Lung (tissue), 13 donors: ENCODE results near the gene LZTR1. TPM values are rescaled to one million over a fixed set of nuclear protein-coding genes. Genes with fewer than 3 reads are reported as not detected.
"Not testable (repeated sequence)": the region's sequence is repeated elsewhere in the genome, so short reads cannot be mapped to it uniquely, and the experiment has no call there.

Experiments
- ATAC-seq: fragments of 200-7000 bp; cut with Tn5 transposase; one replicate; pipeline ENCODE4 v1.9.1; 2020; ENCODE audit warnings: moderate number of reproducible peaks; ENCODE audit not compliant: insufficient read depth, low FRiP score
- DNase-seq, 3 donors: peaks; one replicate each; pipeline ENCODE4 v3.0.0-alpha.2; 2013 to 2017
- H3K27ac ChIP-seq, 2 donors: one replicate each; pipeline ENCODE4 v1.5.1; 2013; ENCODE audit warnings: mild to moderate bottlenecking in 2 of 2, moderate library complexity in 2 of 2, control low read depth in 1 of 2, inconsistent platforms in 1 of 2, low read depth in 1 of 2, low read length in 1 of 2
- H3K27me3 ChIP-seq, 3 donors: one replicate each; pipeline ENCODE4 v1.5.1; 2013; ENCODE audit warnings: low read length in 2 of 3; ENCODE audit not compliant: control insufficient read depth in 3 of 3, insufficient read depth in 3 of 3
- H3K36me3 ChIP-seq, 4 donors: one replicate each; pipeline ENCODE4 v1.5.1; 2013; ENCODE audit warnings: low read length in 4 of 4, mild to moderate bottlenecking in 1 of 4, moderate library complexity in 1 of 4; ENCODE audit not compliant: control insufficient read depth in 4 of 4, insufficient read depth in 4 of 4
- H3K4me1 ChIP-seq, 5 donors: one replicate each; pipeline ENCODE4 v1.5.1; 2013; ENCODE audit warnings: low read length in 5 of 5, mild to moderate bottlenecking in 2 of 5, moderate library complexity in 1 of 5; ENCODE audit not compliant: control insufficient read depth in 5 of 5, insufficient read depth in 5 of 5
- H3K4me3 ChIP-seq: one replicate; pipeline ENCODE4 v1.5.1; 2013; ENCODE audit warnings: mild to moderate bottlenecking, control low read depth, moderate library complexity
- H3K9ac ChIP-seq, 2 donors: one replicate each; pipeline ENCODE4 v1.5.1; 2013; ENCODE audit warnings: low read length in 2 of 2, control low read depth in 1 of 2; ENCODE audit not compliant: insufficient read depth in 1 of 2
- H3K9me3 ChIP-seq, 4 donors: one replicate each; pipeline ENCODE4 v1.5.1; 2013; ENCODE audit warnings: low read length in 3 of 4, mild to moderate bottlenecking in 1 of 4, moderate library complexity in 1 of 4; ENCODE audit not compliant: control insufficient read depth in 4 of 4, insufficient read depth in 3 of 4
- WGBS, 2 donors: extraction: QIAGEN DNeasy Blood & Tissue Kit; methylation state at CpG; one replicate each; pipeline ENCODE4 v1.1.7; 2013; 5-methylcytosine and 5-hydroxymethylcytosine counted together
- polyA plus RNA-seq, 2 donors: library from polyadenylated mRNA; stranded (reverse); fragments of 200-250 nt; gene quantifications; one replicate each; pipeline ENCODE4 v1.2.1, GENCODE V29; 2013
- small RNA-seq: library from RNA; depleted of rRNA; stranded (forward); fragments of <200 nt; gene quantifications from one replicate; pipeline ENCODE3, GENCODE V24; 2014; ENCODE audit warnings: low replicate concordance
- total RNA-seq, 2 donors: library from RNA; depleted of rRNA in 1 of 2; stranded (reverse); fragments of >200 nt in 1 of 2; gene quantifications; one replicate each; pipeline ENCODE4 v1.2.1, GENCODE V29; 2014 to 2021
- TF ChIP-seq, protein P1 (sequence below): IDR thresholded peaks from 2 replicates; pipeline ENCODE4 v1.5.1; 2012; ENCODE audit warnings: mild to moderate bottlenecking; ENCODE audit errors: control extremely low read depth, extremely low read depth
- donor health status: control.
- donor health status: control.
- donor health status: Bipolar disorder and iron deficiency.
- donor health status: healthy.
- donor health status: DM: yes; HTN: yes; CAD: no.

The LZTR1 gene
- total and polyA plus RNA-seq, 4 donors, result 33.8 to 64.9 (median 44.9) TPM

DNA sequence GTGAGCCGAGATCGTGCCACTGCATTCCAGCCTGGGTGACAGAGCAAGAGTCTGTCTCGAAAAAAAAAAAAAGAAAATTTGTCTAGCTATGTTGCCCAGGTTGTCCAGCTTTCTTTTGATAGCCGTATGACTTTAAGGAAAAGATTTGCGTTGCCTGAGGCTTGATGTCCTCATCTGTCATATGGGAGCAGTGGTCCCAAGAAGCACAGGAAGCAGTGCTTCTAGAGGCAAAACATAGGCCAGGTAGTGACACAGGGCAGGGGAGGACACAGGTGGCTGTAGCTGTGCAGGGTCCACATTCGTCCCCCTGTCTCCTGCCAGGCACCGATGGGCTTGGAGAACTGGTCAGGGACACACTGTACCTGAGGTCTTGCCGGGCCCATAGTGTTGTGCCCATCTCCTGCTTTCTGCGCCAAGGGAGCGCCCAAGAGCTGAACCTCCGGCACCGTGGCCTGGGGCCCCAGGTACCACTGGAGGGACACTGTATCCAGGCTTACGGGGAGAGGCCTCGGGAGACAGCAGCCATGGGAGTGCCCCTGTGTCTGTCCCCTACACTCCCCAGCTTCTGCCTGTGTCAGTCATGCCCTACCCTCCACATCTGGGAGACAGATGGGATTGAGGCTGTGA is 65.1 kb downstream of the LZTR1 start:
- TF ChIP-seq, protein P1, sequence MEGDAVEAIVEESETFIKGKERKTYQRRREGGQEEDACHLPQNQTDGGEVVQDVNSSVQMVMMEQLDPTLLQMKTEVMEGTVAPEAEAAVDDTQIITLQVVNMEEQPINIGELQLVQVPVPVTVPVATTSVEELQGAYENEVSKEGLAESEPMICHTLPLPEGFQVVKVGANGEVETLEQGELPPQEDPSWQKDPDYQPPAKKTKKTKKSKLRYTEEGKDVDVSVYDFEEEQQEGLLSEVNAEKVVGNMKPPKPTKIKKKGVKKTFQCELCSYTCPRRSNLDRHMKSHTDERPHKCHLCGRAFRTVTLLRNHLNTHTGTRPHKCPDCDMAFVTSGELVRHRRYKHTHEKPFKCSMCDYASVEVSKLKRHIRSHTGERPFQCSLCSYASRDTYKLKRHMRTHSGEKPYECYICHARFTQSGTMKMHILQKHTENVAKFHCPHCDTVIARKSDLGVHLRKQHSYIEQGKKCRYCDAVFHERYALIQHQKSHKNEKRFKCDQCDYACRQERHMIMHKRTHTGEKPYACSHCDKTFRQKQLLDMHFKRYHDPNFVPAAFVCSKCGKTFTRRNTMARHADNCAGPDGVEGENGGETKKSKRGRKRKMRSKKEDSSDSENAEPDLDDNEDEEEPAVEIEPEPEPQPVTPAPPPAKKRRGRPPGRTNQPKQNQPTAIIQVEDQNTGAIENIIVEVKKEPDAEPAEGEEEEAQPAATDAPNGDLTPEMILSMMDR, result no peak
- H3K4me3 ChIP-seq, result no peak overlapping the region
- peaks cover 0 to 13% (median 0%) of the 10 kb centered on the region in 5 donors for H3K4me1 ChIP-seq
- no peaks in the 10 kb centered on the region for H3K36me3 ChIP-seq
- ATAC-seq (no peak), DNase-seq (no peak)
- no peak overlapping the region for H3K9ac ChIP-seq
- 92 to 93% methylated on average over 14 of the region's 14 CpGs for WGBS, 2 donors
- H3K27me3 ChIP-seq, result no peaks in the 10 kb centered on the region
- H3K9me3 ChIP-seq, result peaks cover 0 to 1% (median 0%) of the 10 kb centered on the region in 4 donors
- no peak overlapping the region for H3K27ac ChIP-seq

DNA sequence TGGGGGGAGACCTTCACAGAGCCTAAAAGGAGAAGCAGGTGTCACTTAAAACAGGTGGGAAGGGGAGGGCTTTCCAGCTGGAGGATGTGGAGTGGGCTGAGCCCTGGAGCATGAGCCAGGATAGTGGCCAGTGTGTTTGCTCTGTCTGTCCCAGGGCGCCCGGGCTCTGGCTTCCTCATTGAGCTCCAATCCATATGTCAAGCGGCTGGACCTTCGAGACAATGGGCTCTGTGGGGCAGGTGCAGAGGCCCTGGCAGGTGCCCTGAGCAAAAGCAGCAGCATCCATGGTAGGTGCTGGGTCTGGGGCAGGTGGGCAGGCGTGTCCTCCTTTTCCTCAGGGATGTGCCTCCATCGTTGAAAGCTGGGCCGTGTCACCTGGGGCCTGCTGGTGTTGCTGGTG is 65.6 kb downstream of the LZTR1 start:
- peaks cover 0 to 1% (median 0%) of the 10 kb centered on the region in 4 donors for H3K9me3 ChIP-seq
- no peak for ATAC-seq
- H3K27ac ChIP-seq, result no peak overlapping the region
- WGBS, 2 donors, result 80 to 93% methylated on average over 6 to 7 of the region's 7 CpGs
- no peaks in the 10 kb centered on the region for H3K27me3 ChIP-seq
- no peaks in the 10 kb centered on the region for H3K36me3 ChIP-seq
- DNase-seq, result no peak
- no peak overlapping the region for H3K4me3 ChIP-seq
- no peak overlapping the region for H3K9ac ChIP-seq
- H3K4me1 ChIP-seq, result peaks cover 0 to 13% (median 0%) of the 10 kb centered on the region in 5 donors
- TF ChIP-seq, protein P1, result no peak

- not testable (repeated sequence) for H3K27me3 ChIP-seq, H3K27ac ChIP-seq, H3K4me3 ChIP-seq, ATAC-seq, H3K9me3 ChIP-seq, DNase-seq, H3K9ac ChIP-seq, H3K36me3 ChIP-seq
- 74 to 85% methylated on average over 5 of the region's 5 CpGs for WGBS, 2 donors
- peaks cover 0 to 13% (median 0%) of the 10 kb centered on the region in 5 donors for H3K4me1 ChIP-seq
Measured at GRCh38 chr22:21048448-21048847, 66.4 kb downstream of the LZTR1 start.

Small RNA genes lying within 50 kb of the gene (small RNA-seq; reads per million reads assigned to genes)
- not detected for gene MIR649

Other genes with a start within 250 kb of the LZTR1 start
- under 1 TPM; 0.64 to 0.85 TPM for gene SERPIND1, start 208.2 kb upstream of the LZTR1 start, total RNA-seq
- 1 to 10 TPM in 1 of 2 donors, under 1 TPM in 1; 0.02 to 2.0 TPM for gene SERPIND1, start 208.2 kb upstream of the LZTR1 start, polyA plus RNA-seq
- gene PI4KA, start 123.5 kb upstream of the LZTR1 start, total RNA-seq, result 100 to 1,000 TPM in 1 of 2 donors, 10 to 100 TPM in 1; 54.7 to 107 TPM
- 10 to 100 TPM; 35.4 to 45.8 TPM for gene PI4KA, start 123.5 kb upstream of the LZTR1 start, polyA plus RNA-seq
- 10 to 100 TPM; 14.8 to 27.2 TPM for gene SNAP29, start 123.3 kb upstream of the LZTR1 start, total RNA-seq
- gene SNAP29, start 123.3 kb upstream of the LZTR1 start, polyA plus RNA-seq, result 10 to 100 TPM; 14.9 to 19.3 TPM
- 10 to 100 TPM; 54.9 to 58.6 TPM for gene CRKL, start 64.9 kb upstream of the LZTR1 start, total RNA-seq
- 10 to 100 TPM; 18.3 to 23.3 TPM for gene CRKL, start 64.9 kb upstream of the LZTR1 start, polyA plus RNA-seq
- gene AIFM3, start 15.0 kb upstream of the LZTR1 start, total RNA-seq, result 1 to 10 TPM in 1 of 2 donors, under 1 TPM in 1; 0.48 to 7.5 TPM
- gene AIFM3, start 15.0 kb upstream of the LZTR1 start, polyA plus RNA-seq, result 1 to 10 TPM; 3.6 to 6.0 TPM
- gene THAP7, start 19.8 kb downstream of the LZTR1 start, total RNA-seq, result 10 to 100 TPM; 20.4 to 28.1 TPM
- gene THAP7, start 19.8 kb downstream of the LZTR1 start, polyA plus RNA-seq, result 10 to 100 TPM; 27.1 to 61.3 TPM
- 1 to 10 TPM; 1.1 to 2.2 TPM for gene P2RX6, start 32.9 kb downstream of the LZTR1 start, total RNA-seq
- under 1 TPM; 0.21 to 0.79 TPM for gene P2RX6, start 32.9 kb downstream of the LZTR1 start, polyA plus RNA-seq
- 1 to 10 TPM in 1 of 2 donors, under 1 TPM in 1; 0.63 to 1.1 TPM for gene SLC7A4, start 50.3 kb downstream of the LZTR1 start, total RNA-seq
- under 1 TPM; 0.18 to 0.96 TPM for gene SLC7A4, start 50.3 kb downstream of the LZTR1 start, polyA plus RNA-seq
- gene LRRC74B, start 63.6 kb downstream of the LZTR1 start, total RNA-seq, result 1 to 10 TPM in 1 of 2 donors, under 1 TPM in 1; 0.97 to 9.0 TPM
- gene LRRC74B, start 63.6 kb downstream of the LZTR1 start, polyA plus RNA-seq, result 1 to 10 TPM; 1.9 to 2.7 TPM